ENCODE results near the gene LYRM2. TPM values are rescaled to one million over a fixed set of nuclear protein-coding genes. Genes with fewer than 3 reads are reported as not detected.

Gene LYRM2
- total RNA-seq, 3 donors from 2014 or later: 33.9 to 36.0 (median 35.9) TPM

DNA sequence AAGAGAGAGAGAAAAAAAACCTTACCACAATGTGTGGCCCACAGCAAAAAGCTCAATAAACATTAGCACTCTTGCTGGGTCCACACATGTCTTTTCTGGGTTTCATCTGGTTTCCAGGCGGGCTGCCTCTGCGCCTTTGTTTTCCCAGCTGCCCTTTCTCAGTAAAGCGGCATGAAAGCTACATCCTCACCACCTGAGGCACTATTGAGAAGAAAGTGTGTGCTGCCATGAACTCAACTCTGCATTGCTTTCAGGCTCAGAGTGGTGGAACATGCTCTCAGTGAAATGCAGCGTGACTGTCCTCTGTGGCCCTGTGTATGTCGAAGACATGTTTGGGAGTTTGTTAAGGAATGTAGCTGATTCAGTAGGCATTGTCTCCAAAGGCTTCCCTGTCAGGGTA, 102.3 kb downstream of the LYRM2 start:
- intact Hi-C loops (cut with DNase I, micrococcal nuclease): no loop called here
- TF ChIP-seq, protein P1, sequence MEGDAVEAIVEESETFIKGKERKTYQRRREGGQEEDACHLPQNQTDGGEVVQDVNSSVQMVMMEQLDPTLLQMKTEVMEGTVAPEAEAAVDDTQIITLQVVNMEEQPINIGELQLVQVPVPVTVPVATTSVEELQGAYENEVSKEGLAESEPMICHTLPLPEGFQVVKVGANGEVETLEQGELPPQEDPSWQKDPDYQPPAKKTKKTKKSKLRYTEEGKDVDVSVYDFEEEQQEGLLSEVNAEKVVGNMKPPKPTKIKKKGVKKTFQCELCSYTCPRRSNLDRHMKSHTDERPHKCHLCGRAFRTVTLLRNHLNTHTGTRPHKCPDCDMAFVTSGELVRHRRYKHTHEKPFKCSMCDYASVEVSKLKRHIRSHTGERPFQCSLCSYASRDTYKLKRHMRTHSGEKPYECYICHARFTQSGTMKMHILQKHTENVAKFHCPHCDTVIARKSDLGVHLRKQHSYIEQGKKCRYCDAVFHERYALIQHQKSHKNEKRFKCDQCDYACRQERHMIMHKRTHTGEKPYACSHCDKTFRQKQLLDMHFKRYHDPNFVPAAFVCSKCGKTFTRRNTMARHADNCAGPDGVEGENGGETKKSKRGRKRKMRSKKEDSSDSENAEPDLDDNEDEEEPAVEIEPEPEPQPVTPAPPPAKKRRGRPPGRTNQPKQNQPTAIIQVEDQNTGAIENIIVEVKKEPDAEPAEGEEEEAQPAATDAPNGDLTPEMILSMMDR (IDR thresholded peaks at IDR 0.05): no peak
- Histone ChIP-seq H3K4me3 (no peak overlapping the region), H3K4me1 (ENCODE audit: low read depth) (no peaks in the 10 kb centered on the region), H3K9me3 (no peaks in the 10 kb centered on the region), H3K36me3 (ENCODE audit: low read depth) (no peaks in the 10 kb centered on the region)
- DNase-seq: no peak
- no peak for ATAC-seq

- ATAC-seq (no peak), DNase-seq (no peak)
- no peaks in the 10 kb centered on the region for H3K9me3 ChIP-seq
- TF ChIP-seq, protein P1 (IDR thresholded peaks at IDR 0.05): no peak
- H3K36me3 ChIP-seq (ENCODE audit: low read depth): no peaks in the 10 kb centered on the region
- intact Hi-C loops (cut with DNase I, micrococcal nuclease): no loop called here
- no peaks in the 10 kb centered on the region for H3K4me1 ChIP-seq (ENCODE audit: low read depth)
- no peak overlapping the region for H3K4me3 ChIP-seq
Measured at GRCh38 chr6:89530982-89531381, 107.6 kb downstream of the LYRM2 start.

DNA sequence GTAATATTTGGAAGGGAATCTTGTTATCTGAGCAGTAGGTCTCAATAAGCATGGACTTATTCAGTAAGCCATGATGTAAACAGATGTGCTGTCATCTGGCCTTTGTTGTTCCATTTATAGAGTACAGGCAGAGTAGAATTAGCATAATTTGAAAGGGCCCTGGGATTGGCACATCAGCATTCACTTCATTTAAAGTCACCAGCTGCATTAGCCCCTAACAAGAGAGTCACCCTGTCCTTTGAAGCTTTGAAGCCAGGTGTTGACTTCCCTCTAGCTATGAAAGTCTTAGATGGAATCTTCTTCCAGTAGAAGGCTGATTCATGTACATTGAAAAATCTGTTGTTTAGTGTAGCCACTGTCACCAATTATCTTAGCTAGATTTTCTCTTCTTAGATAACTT, 109.7 kb downstream of the LYRM2 start:
- H3K4me1 ChIP-seq (ENCODE audit: low read depth): no peaks in the 10 kb centered on the region
- H3K9me3 ChIP-seq: no peaks in the 10 kb centered on the region
- ATAC-seq (no peak), DNase-seq (no peak)
- TF ChIP-seq, protein P1 (IDR thresholded peaks at IDR 0.05): no peak
- H3K36me3 ChIP-seq (ENCODE audit: low read depth): no peaks in the 10 kb centered on the region
- no peak overlapping the region for H3K4me3 ChIP-seq
- intact Hi-C loops (cut with DNase I, micrococcal nuclease): no loop called here

DNA sequence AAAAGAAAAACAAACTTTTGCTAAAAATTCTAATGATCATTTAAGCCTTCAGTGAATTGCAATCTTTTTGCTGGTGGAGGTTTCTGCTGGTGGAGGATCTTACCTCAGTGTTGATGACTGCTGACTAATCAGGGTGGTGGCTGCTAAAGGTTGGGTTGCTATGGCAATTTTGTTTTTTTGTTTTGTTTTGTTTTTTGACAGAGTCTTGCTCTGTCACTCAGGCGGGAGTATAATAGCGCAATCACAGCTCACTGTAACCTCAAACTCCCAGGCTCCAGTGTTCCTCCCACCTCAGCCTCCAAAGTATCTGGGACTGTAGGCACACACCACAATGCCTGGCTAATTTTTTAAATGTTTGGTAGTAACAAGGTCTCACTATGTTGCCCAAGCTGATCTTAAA, 110.9 kb downstream of the LYRM2 start:
- ATAC-seq (no peak), DNase-seq (no peak)
- Histone ChIP-seq H3K4me3 (no peak overlapping the region), H3K4me1 (ENCODE audit: low read depth) (no peaks in the 10 kb centered on the region), H3K36me3 (ENCODE audit: low read depth) (no peaks in the 10 kb centered on the region), H3K9me3 (no peaks in the 10 kb centered on the region)
- TF ChIP-seq, protein P1 (IDR thresholded peaks at IDR 0.05): no peak
- intact Hi-C loops (cut with DNase I, micrococcal nuclease): no loop called here

DNA sequence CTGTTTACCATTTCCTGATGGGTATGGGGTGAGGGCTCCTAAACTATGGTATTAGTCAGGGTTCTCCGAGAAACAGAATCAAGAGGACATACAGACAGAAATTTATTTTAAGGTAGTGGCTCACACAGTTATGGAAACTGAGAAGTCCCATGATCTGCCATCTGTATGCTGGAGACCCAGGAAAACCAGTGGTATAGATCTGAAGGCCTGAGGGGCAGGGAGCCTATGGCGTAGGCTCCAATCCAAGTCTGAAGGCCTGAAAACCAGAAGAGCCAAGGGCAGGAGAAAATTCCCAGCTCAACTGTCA, 112.0 kb downstream of the LYRM2 start:
- no peak overlapping the region for H3K4me3 ChIP-seq
- no peaks in the 10 kb centered on the region for H3K4me1 ChIP-seq (ENCODE audit: low read depth)
- TF ChIP-seq, protein P1 (IDR thresholded peaks at IDR 0.05): no peak
- H3K36me3 ChIP-seq (ENCODE audit: low read depth): no peaks in the 10 kb centered on the region
- ATAC-seq (no peak), DNase-seq (no peak)
- H3K9me3 ChIP-seq: no peaks in the 10 kb centered on the region
- intact Hi-C loops (cut with DNase I, micrococcal nuclease): no loop called here

GRCh38 chr6:89525786-89526562, 112.6 kb downstream of the LYRM2 start:
- ATAC-seq (no peak), DNase-seq (no peak)
- TF ChIP-seq, protein P1 (IDR thresholded peaks at IDR 0.05): no peak
- no peaks in the 10 kb centered on the region for H3K9me3 ChIP-seq
- no peaks in the 10 kb centered on the region for H3K36me3 ChIP-seq (ENCODE audit: low read depth)
- H3K4me1 ChIP-seq (ENCODE audit: low read depth): no peaks in the 10 kb centered on the region
- intact Hi-C loops (cut with DNase I, micrococcal nuclease): no loop called here
- H3K4me3 ChIP-seq: no peak overlapping the region

All from mucosa of descending colon (tissue), 3 donors.